Measurements from ENCODE around the gene MCUR1. TPM values are rescaled to one million over a fixed set of nuclear protein-coding genes. Genes with fewer than 3 reads are reported as not detected.

MCUR1 gene
- total and polyA plus RNA-seq, 2 donors from 2014 or later = 24.1 to 39.8 TPM

- Histone ChIP-seq H3K9ac (ENCODE audit: low read length in 3 of 3) (no peak overlapping the region), H3K36me3 (ENCODE audit: control insufficient read depth in 2 of 3, insufficient read depth in 3 of 3, low read length in 3 of 3) (no peaks in the 10 kb centered on the region), H3K27ac (ENCODE audit: low read depth in 2 of 2, low read length in 2 of 2) (no peak overlapping the region), H3K4me3 (ENCODE audit: low read length in 3 of 3) (peak overlapping the region in 2 of 3 donors; percentile 15 to 44), H3K9me3 (ENCODE audit: control insufficient read depth in 2 of 3, insufficient read depth in 1 of 3, low read length in 3 of 3) (no peaks in the 10 kb centered on the region), H3K4me1 (ENCODE audit: control insufficient read depth in 2 of 3, insufficient read depth in 2 of 3, low read depth in 1 of 3, low read length in 3 of 3) (no peaks in the 10 kb centered on the region), H3K27me3 (ENCODE audit: control insufficient read depth, insufficient read depth, low read length) (peaks cover 9% of the 10 kb centered on the region)
- DNase-seq (peak in 4 of 5 donors; percentile 24 to 71 (median 36)), FAIRE-seq (no peak)
- intact Hi-C loops (cut with DNase I) = no loop called here
- no peak for TF ChIP-seq CTCF (IDR thresholded peaks at IDR 0.05; ENCODE audit: borderline replicate concordance, extremely low read depth, insufficient read depth)
Measured at GRCh38 chr6:13859871-13860555, 45.7 kb upstream of the MCUR1 start.

- no peak for DNase-seq
Measured at GRCh38 chr6:13854716-13855250, 40.4 kb upstream of the MCUR1 start.

GRCh38 chr6:13853871-13854270 is 39.5 kb upstream of the MCUR1 start:
- Histone ChIP-seq H3K4me1 (ENCODE audit: control insufficient read depth in 2 of 3, insufficient read depth in 2 of 3, low read depth in 1 of 3, low read length in 3 of 3) (no peaks in the 10 kb centered on the region), H3K27ac (ENCODE audit: low read depth in 2 of 2, low read length in 2 of 2) (no peak overlapping the region), H3K27me3 (ENCODE audit: control insufficient read depth, insufficient read depth, low read length) (peaks cover under 1% of the 10 kb centered on the region), H3K36me3 (ENCODE audit: control insufficient read depth in 2 of 3, insufficient read depth in 3 of 3, low read length in 3 of 3) (no peaks in the 10 kb centered on the region), H3K9ac (ENCODE audit: low read length in 3 of 3) (no peak overlapping the region), H3K9me3 (ENCODE audit: control insufficient read depth in 2 of 3, insufficient read depth in 1 of 3, low read length in 3 of 3) (no peaks in the 10 kb centered on the region), H3K4me3 (ENCODE audit: low read length in 3 of 3) (no peak overlapping the region)
- no peak for FAIRE-seq
- no peak for DNase-seq
- intact Hi-C loops (cut with DNase I) = no loop called here
- TF ChIP-seq CTCF (IDR thresholded peaks at IDR 0.05; ENCODE audit: borderline replicate concordance, extremely low read depth, insufficient read depth) = no peak

More at GRCh38 chr6:13854716-13855250, 40.4 kb upstream of the MCUR1 start:
- no peaks in the 10 kb centered on the region for H3K36me3 ChIP-seq (ENCODE audit: control insufficient read depth in 2 of 3, insufficient read depth in 3 of 3, low read length in 3 of 3)
- FAIRE-seq = no peak
- H3K9me3 ChIP-seq (ENCODE audit: control insufficient read depth in 2 of 3, insufficient read depth in 1 of 3, low read length in 3 of 3) = no peaks in the 10 kb centered on the region
- no peak for TF ChIP-seq CTCF (IDR thresholded peaks at IDR 0.05; ENCODE audit: borderline replicate concordance, extremely low read depth, insufficient read depth)
- H3K9ac ChIP-seq (ENCODE audit: low read length in 3 of 3) = no peak overlapping the region
- intact Hi-C loops (cut with DNase I) = no loop called here
- H3K27me3 ChIP-seq (ENCODE audit: control insufficient read depth, insufficient read depth, low read length) = peaks cover 9% of the 10 kb centered on the region
- no peaks in the 10 kb centered on the region for H3K4me1 ChIP-seq (ENCODE audit: control insufficient read depth in 2 of 3, insufficient read depth in 2 of 3, low read depth in 1 of 3, low read length in 3 of 3)
- H3K4me3 ChIP-seq (ENCODE audit: low read length in 3 of 3) = no peak overlapping the region
- H3K27ac ChIP-seq (ENCODE audit: low read depth in 2 of 2, low read length in 2 of 2) = no peak overlapping the region

All from kidney (tissue), 14 donors.